Neural progenitor cell (in vitro differentiated cells): ENCODE results near the gene VPS33B.

Source experiments
- CTCF ChIP-seq: fragments of 200-600 bp; sonication (generic); IDR thresholded peaks from 2 replicates; pipeline ENCODE4 v1.5.1; 2017; ENCODE audit warnings: antibody characterized with exemption, mild to moderate bottlenecking
- EZH2phosphoT487 ChIP-seq: fragments of 200-600 bp; sonication (generic); IDR thresholded peaks from 2 replicates; pipeline ENCODE4 v1.6.1; 2017; ENCODE audit warnings: antibody characterized with exemption

GRCh38 chr15:90994059-90994416 lies 28.4 kb downstream of the VPS33B start:
- TF ChIP-seq CTCF (no peak), EZH2phosphoT487 (no peak)
